Smooth muscle cell of the brain vasculature (primary cell): ENCODE results near the gene TAS2R46.
"Not testable (repeated sequence)": the region's sequence is repeated elsewhere in the genome, so short reads cannot be mapped to it uniquely, and the experiment has no call there.

Experiments used
- DNase-seq: peaks from one replicate; pipeline ENCODE4 v3.0.0-alpha.2; 2012; ENCODE audit warnings: low read depth, low spot score

The TAS2R46 gene

GRCh38 chr12:11039171-11039570 lies 22.9 kb downstream of the TAS2R46 start:
- DNase-seq: no peak

GRCh38 chr12:11033959-11034358 lies 28.1 kb downstream of the TAS2R46 start:
- not testable (repeated sequence) for DNase-seq

DNA sequence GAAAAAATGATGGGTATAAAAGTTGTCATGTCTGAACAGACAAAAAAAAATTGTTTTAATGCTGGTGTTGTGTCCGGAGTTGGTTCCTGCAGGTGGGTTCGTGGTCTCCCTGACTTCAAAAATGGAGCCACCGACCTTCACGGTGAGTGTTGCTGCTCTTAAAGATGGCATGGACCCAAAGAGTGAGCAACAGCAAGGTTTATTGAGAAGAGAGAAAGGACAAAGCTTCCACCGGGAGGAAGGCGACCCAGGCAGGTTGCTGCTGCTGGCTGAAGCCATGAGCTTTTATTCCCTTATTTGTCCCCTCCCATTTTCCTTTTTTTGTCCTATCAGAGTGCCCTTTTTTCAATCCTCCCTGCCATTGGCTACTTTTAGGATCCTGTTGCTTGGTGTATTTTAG lies 30.8 kb downstream of the TAS2R46 start, which contains the start of gene TAS2R31:
TAS2R31 (minus strand) TSS at position 101 of the 400 bp plus-strand sequence; CDS start at position 29, 72 bp downstream.
- no peak for DNase-seq

GRCh38 chr12:11026118-11026517 lies 36.0 kb downstream of the TAS2R46 start:
- no peak for DNase-seq

DNA sequence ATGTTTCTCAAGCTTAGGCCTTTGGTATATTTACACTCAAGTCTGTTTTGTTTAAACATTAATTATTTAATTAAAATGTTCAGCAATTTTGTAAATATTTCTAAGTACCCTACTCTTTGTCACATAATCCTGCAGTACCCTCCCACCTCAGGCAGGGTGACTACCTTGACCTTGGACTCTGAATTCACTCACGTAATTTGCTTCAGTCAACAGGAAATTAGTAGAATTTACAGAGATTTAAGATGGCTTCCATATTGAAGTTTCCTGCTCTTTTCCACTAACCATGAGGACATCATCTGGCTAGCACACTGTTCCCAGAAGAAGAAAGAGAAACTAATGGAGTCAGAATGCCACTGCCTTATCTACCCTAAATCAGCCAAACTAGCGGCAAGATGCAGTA lies 38.7 kb downstream of the TAS2R46 start:
- no peak for DNase-seq

DNA sequence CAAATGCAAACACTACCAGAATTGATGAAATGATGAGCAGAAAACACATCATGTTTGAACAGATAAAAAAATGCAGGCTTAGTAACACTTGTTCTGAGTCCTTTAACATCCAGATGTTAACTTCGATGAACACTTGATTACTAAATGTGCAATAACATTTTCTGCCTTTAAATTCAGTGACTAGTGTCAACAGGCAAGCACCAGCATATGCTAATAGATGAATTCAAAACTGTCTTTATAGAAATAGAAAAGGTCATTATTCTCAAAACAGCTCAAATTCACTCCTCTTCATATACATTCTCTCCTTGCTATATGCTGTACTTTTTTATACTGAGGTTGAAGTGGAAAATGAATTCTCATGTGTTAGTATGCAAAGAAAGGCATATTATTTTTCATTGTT lies 39.6 kb downstream of the TAS2R46 start, which contains the start of gene TAS2R19:
TAS2R19 (minus strand) TSS at position 101 of the 400 bp plus-strand sequence; CDS start at position 52, 49 bp downstream.
- DNase-seq: no peak

- DNase-seq: no peak
Measured at GRCh38 chr12:11016937-11017336, 45.2 kb downstream of the TAS2R46 start.

GRCh38 chr12:11015775-11016430 lies 46.2 kb downstream of the TAS2R46 start:
- DNase-seq: no peak

- DNase-seq: no peak
Measured at GRCh38 chr12:11014234-11014633, 47.9 kb downstream of the TAS2R46 start.
